BLaER1 (cell line): ENCODE measurements around the gene MRPL45.

ENCODE experiments used
- H3K27ac ChIP-seq: shearing (Covaris generic); formaldehyde crosslinking; 2 replicates; pipeline ENCODE4 v1.8.1; 2022
- H3K27me3 ChIP-seq: shearing (Covaris generic); formaldehyde crosslinking; 2 replicates; pipeline ENCODE4 v1.8.1; 2022
- H3K36me3 ChIP-seq: shearing (Covaris generic); formaldehyde crosslinking; 2 replicates; pipeline ENCODE4 v1.8.1; 2022
- H3K4me1 ChIP-seq: shearing (Covaris generic); formaldehyde crosslinking; 2 replicates; pipeline ENCODE4 v1.8.1; 2022
- H3K4me2 ChIP-seq: shearing (Covaris generic); formaldehyde crosslinking; 2 replicates; pipeline ENCODE4 v1.8.1; 2022
- H3K4me3 ChIP-seq: shearing (Covaris generic); formaldehyde crosslinking; 2 replicates; pipeline ENCODE4 v1.8.1; 2022
- H3K9ac ChIP-seq: shearing (Covaris generic); formaldehyde crosslinking; 2 replicates; pipeline ENCODE4 v1.8.1; 2022
- H3K9me3 ChIP-seq: shearing (Covaris generic); formaldehyde crosslinking; 2 replicates; pipeline ENCODE4 v1.8.1; 2022
- H4K20me1 ChIP-seq: shearing (Covaris generic); formaldehyde crosslinking; 2 replicates; pipeline ENCODE4 v1.8.1; 2022
- Cebpa-rat ChIP-seq: shearing (Covaris generic); IDR thresholded peaks from 2 replicates; pipeline ENCODE4 v1.8.1; 2022

Gene MRPL45

GRCh38 chr17:38336838-38337237, 39.9 kb downstream of the MRPL45 start:
- Histone ChIP-seq H3K4me3 (no peak overlapping the region), H3K27me3 (no peaks in the 10 kb centered on the region), H3K36me3 (no peaks in the 10 kb centered on the region), H3K4me2 (no peak overlapping the region), H4K20me1 (no peaks in the 10 kb centered on the region), H3K9ac (no peak overlapping the region), H3K27ac (no peak overlapping the region), H3K9me3 (no peaks in the 10 kb centered on the region), H3K4me1 (peaks cover 16% of the 10 kb centered on the region)
- no peak for TF ChIP-seq Cebpa-rat

DNA sequence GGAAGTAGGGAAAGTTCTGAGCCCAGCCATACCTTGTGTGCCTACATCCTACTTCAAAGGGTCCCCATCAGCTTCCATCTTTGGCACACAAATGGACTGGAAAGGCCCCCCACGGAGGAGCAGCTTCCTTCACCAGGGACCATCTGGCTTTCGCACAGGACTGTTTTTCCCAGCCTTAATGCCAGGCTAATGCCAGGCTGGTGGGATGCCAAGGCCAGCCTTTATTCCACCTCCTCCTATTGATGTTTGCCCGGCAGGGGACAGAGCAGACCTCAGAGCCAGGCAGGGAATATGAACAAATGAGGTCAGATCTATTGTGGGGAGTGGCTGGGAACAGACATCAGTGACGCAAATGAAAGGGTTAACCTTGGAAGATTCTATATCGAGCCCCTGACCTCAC, 41.1 kb downstream of the MRPL45 start:
- Histone ChIP-seq H4K20me1 (no peaks in the 10 kb centered on the region), H3K9ac (no peak overlapping the region), H3K27me3 (no peaks in the 10 kb centered on the region), H3K36me3 (no peaks in the 10 kb centered on the region), H3K4me1 (peaks cover 13% of the 10 kb centered on the region), H3K9me3 (no peaks in the 10 kb centered on the region), H3K4me2 (no peak overlapping the region), H3K27ac (no peak overlapping the region), H3K4me3 (no peak overlapping the region)
- no peak for TF ChIP-seq Cebpa-rat

DNA sequence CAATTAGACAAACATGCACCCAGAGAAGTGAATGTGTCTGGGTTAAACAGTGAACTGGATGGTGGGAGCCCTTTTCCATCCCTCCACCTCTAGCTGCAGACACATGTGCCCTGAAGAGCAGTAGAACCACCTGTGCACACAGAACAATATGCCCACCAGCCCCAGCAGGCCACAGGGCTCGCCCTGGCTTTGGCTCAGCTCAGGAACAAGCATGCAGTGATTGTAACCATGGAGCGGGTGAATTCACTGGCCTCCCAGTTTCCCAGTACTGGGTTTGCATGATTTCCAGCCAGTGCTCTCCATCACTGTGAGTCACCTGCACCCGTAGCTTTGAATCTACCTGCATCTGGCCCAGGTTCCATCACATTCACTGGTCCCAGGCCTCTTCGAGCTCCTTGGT, 41.6 kb downstream of the MRPL45 start:
- no peaks in the 10 kb centered on the region for H3K36me3 ChIP-seq
- H3K4me2 ChIP-seq, result no peak overlapping the region
- H3K9me3 ChIP-seq, result no peaks in the 10 kb centered on the region
- no peaks in the 10 kb centered on the region for H3K27me3 ChIP-seq
- peaks cover 15% of the 10 kb centered on the region for H3K4me1 ChIP-seq
- no peak for TF ChIP-seq Cebpa-rat
- no peak overlapping the region for H3K9ac ChIP-seq
- no peak overlapping the region for H3K4me3 ChIP-seq
- no peak overlapping the region for H3K27ac ChIP-seq
- no peaks in the 10 kb centered on the region for H4K20me1 ChIP-seq

GRCh38 chr17:38339891-38340290, 42.9 kb downstream of the MRPL45 start:
- Histone ChIP-seq H3K27me3 (no peaks in the 10 kb centered on the region), H3K4me1 (peaks cover 28% of the 10 kb centered on the region), H3K27ac (no peak overlapping the region), H3K9ac (no peak overlapping the region), H3K9me3 (no peaks in the 10 kb centered on the region), H3K4me2 (no peak overlapping the region), H4K20me1 (no peaks in the 10 kb centered on the region), H3K36me3 (no peaks in the 10 kb centered on the region), H3K4me3 (no peak overlapping the region)
- no peak for TF ChIP-seq Cebpa-rat

GRCh38 chr17:38341035-38341721, 44.2 kb downstream of the MRPL45 start:
- Histone ChIP-seq H3K4me3 (no peak overlapping the region), H3K9ac (no peak overlapping the region), H3K36me3 (no peaks in the 10 kb centered on the region), H3K4me2 (peak overlapping the region; percentile 33; the same call in 1 of the 2 replicates), H3K27me3 (no peaks in the 10 kb centered on the region), H3K9me3 (no peaks in the 10 kb centered on the region), H3K4me1 (peaks cover 33% of the 10 kb centered on the region), H4K20me1 (no peaks in the 10 kb centered on the region), H3K27ac (0 out of 2 replicates have a peak overlapping the region, but pooled peaks have one; percentile 11)
- TF ChIP-seq Cebpa-rat, result no peak

DNA sequence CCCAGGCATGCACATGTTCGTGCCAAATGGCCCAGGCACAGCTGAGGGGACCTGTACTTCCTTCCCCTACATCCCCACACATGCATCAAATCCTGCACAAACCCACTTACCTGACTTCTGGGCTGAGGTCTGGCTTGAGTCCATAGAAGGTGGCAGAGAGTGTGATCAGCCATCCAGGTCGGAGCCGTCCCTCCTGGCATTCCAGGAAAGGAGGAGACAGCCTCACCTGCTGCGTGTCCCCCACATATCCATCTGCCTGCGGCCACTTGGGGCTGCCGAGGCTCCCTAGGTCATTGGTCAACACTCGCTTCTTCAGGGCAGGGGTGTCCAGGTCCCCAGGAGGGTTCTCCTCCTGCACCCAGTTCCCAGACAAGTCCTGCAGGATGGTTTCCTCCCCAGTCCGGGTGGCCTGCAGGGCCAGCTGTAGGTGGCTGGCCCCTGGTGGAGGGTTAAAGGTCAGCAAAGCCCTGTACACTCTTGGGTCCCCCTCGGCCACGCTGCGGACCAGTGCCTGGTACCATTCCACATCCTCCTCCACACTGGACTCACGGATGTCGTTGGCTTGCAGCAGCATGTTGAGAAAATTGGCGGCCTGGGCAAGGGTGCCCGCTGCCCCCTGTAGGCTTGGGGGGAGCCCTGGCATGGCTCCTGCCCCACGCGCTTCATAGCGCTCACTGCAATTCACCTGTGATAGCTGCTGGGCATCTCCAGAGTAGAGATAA, 46.1 kb downstream of the MRPL45 start:
- H3K9me3 ChIP-seq, result no peaks in the 10 kb centered on the region
- H3K36me3 ChIP-seq, result no peaks in the 10 kb centered on the region
- H3K27me3 ChIP-seq, result no peaks in the 10 kb centered on the region
- no peak overlapping the region for H3K4me3 ChIP-seq
- no peak overlapping the region for H3K9ac ChIP-seq
- no peak for TF ChIP-seq Cebpa-rat
- H3K27ac ChIP-seq, result no peak overlapping the region
- H3K4me1 ChIP-seq, result peaks cover 33% of the 10 kb centered on the region
- H4K20me1 ChIP-seq, result no peaks in the 10 kb centered on the region
- H3K4me2 ChIP-seq, result no peak overlapping the region

GRCh38 chr17:38343608-38344419, 46.8 kb downstream of the MRPL45 start, which contains the start of gene GPR179:
Gene GPR179 (minus strand): TSS chr17:38343956. CDS start chr17:38343789, 167 bp downstream.
- H4K20me1 ChIP-seq, result no peaks in the 10 kb centered on the region
- H3K27ac ChIP-seq, result no peak within 1 kb of the TSS
- no peak within 1 kb of the TSS for H3K4me3 ChIP-seq
- H3K9ac ChIP-seq, result no peak within 1 kb of the TSS
- H3K36me3 ChIP-seq, result no peaks in the 10 kb centered on the region
- peak within 1 kb of the TSS; percentile 59 for H3K4me2 ChIP-seq
- H3K27me3 ChIP-seq, result no peaks in the 10 kb centered on the region
- no peak for TF ChIP-seq Cebpa-rat
- H3K9me3 ChIP-seq, result no peaks in the 10 kb centered on the region
- peaks cover 33% of the 10 kb centered on the region for H3K4me1 ChIP-seq

DNA sequence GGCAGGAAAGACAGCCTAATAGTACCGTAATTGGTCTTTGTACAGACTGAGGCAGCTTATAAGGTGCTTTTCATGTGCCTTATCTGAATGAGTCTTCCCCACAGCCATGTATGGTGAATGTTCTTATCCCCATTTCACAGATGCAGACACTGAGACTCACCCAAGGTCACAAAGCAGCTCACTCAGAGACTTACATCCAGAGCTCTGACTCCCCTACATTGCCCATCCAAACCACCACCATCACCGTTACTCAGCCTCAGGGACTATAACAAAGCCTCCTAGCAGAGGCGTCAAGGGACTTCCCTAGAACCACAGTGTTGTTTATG, 47.4 kb downstream of the MRPL45 start:
- no peak overlapping the region for H3K9ac ChIP-seq
- H3K9me3 ChIP-seq, result no peaks in the 10 kb centered on the region
- no peak overlapping the region for H3K4me3 ChIP-seq
- peak overlapping the region; percentile 59 for H3K4me2 ChIP-seq
- no peaks in the 10 kb centered on the region for H3K27me3 ChIP-seq
- no peaks in the 10 kb centered on the region for H3K36me3 ChIP-seq
- no peak overlapping the region for H3K27ac ChIP-seq
- no peak for TF ChIP-seq Cebpa-rat
- no peaks in the 10 kb centered on the region for H4K20me1 ChIP-seq
- H3K4me1 ChIP-seq, result peaks cover 33% of the 10 kb centered on the region

DNA sequence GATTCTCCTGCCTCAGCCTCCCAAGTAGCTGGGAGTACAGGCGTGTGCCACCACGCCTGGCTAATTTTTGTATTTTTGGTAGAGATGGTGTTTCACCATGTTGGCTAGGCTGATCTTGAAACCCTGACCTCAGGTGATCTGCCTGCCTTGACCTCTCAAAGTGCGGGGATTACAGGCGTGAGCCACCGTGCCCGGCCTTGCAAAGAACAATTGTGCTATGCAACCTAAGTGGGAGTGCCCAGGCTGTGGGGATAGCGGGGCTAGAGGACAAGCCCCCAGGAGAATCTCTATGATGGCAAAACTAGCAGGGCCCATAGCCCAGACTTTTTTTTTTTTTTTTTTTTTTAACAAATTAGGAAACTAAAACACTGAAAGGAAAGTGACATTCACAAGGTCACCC, 48.8 kb downstream of the MRPL45 start:
- Histone ChIP-seq H3K4me1 (peaks cover 33% of the 10 kb centered on the region), H4K20me1 (no peaks in the 10 kb centered on the region), H3K36me3 (no peaks in the 10 kb centered on the region), H3K9ac (no peak overlapping the region), H3K9me3 (no peaks in the 10 kb centered on the region), H3K27ac (no peak overlapping the region), H3K4me3 (no peak overlapping the region), H3K4me2 (no peak overlapping the region), H3K27me3 (no peaks in the 10 kb centered on the region)
- no peak for TF ChIP-seq Cebpa-rat
